ENCODE data around the gene LIMS2.
A peak's percentile ranks its signal among the peaks of the same experiment; 100 is the strongest.

LIMS2 gene

DNA sequence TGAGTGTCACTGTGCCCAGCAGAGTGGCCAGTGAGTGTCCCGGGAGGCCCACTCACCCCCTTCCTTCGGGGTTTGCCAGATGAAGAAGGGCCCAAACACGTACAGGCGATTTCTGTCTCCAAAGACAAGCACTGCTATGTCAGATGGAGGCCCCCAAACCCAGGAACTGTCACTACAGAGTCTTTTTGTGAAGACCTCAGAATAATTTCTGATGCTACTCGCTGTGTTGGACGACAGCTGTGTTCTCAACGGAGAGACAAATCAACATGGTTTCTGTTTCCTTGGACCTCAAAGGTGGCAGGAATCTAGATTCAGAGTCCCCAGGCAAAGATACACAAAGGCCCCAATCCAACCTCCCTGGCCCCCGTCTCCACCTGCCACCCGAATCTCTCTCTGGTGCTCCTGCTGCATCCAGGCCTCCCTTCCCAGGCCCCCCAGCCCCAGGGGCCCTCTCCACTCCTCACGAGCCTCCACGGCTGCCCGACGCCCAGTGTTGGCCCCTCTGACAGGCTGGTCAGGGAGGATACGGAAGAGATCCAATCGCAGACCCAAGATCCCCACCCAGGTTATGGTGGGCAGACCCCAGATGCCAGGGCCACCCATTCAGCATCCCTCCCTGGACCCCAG is 31.8 kb downstream of the LIMS2 start:
- Histone ChIP-seq H3K9ac (ENCODE audit: low read depth, low read length) (no peak overlapping the region), H3K36me3 (ENCODE audit: insufficient read depth, low read length) (no peaks in the 10 kb centered on the region), H3K4me1 (ENCODE audit: insufficient read depth, low read length) (no peaks in the 10 kb centered on the region), H3K9me3 (ENCODE audit: control insufficient read depth, insufficient read depth, low read length) (no peaks in the 10 kb centered on the region)

- no peaks in the 10 kb centered on the region; the same call in 1 of the 2 replicates for H3K4me1 ChIP-seq (ENCODE audit: insufficient read depth, low read length)
- H3K36me3 ChIP-seq (ENCODE audit: insufficient read depth, low read length): no peaks in the 10 kb centered on the region
- H3K9ac ChIP-seq (ENCODE audit: low read depth, low read length): no peak overlapping the region
- no peaks in the 10 kb centered on the region for H3K9me3 ChIP-seq (ENCODE audit: control insufficient read depth, insufficient read depth, low read length)
Measured at GRCh38 chr2:127642706-127643438, 32.5 kb downstream of the LIMS2 start.

GRCh38 chr2:127641846-127642507 is 33.4 kb downstream of the LIMS2 start:
- Histone ChIP-seq H3K9ac (ENCODE audit: low read depth, low read length) (no peak overlapping the region), H3K36me3 (ENCODE audit: insufficient read depth, low read length) (no peaks in the 10 kb centered on the region), H3K4me1 (ENCODE audit: insufficient read depth, low read length) (peaks cover 6% of the 10 kb centered on the region; the same call in 1 of the 2 replicates), H3K9me3 (ENCODE audit: control insufficient read depth, insufficient read depth, low read length) (no peaks in the 10 kb centered on the region)

GRCh38 chr2:127641133-127641532 is 34.2 kb downstream of the LIMS2 start:
- H3K9me3 ChIP-seq (ENCODE audit: control insufficient read depth, insufficient read depth, low read length): no peaks in the 10 kb centered on the region
- peaks cover 9% of the 10 kb centered on the region; the same call in 1 of the 2 replicates for H3K4me1 ChIP-seq (ENCODE audit: insufficient read depth, low read length)
- H3K36me3 ChIP-seq (ENCODE audit: insufficient read depth, low read length): no peaks in the 10 kb centered on the region
- H3K9ac ChIP-seq (ENCODE audit: low read depth, low read length): no peak overlapping the region

GRCh38 chr2:127640082-127641072 is 35.0 kb downstream of the LIMS2 start:
- no peaks in the 10 kb centered on the region for H3K36me3 ChIP-seq (ENCODE audit: insufficient read depth, low read length)
- H3K9ac ChIP-seq (ENCODE audit: low read depth, low read length): no peak overlapping the region
- H3K9me3 ChIP-seq (ENCODE audit: control insufficient read depth, insufficient read depth, low read length): no peaks in the 10 kb centered on the region
- peaks cover 9% of the 10 kb centered on the region; the same call in 1 of the 2 replicates for H3K4me1 ChIP-seq (ENCODE audit: insufficient read depth, low read length)

GRCh38 chr2:127639111-127639474 is 36.2 kb downstream of the LIMS2 start:
- Histone ChIP-seq H3K36me3 (ENCODE audit: insufficient read depth, low read length) (no peaks in the 10 kb centered on the region), H3K4me1 (ENCODE audit: insufficient read depth, low read length) (peaks cover 9% of the 10 kb centered on the region; the same call in 1 of the 2 replicates), H3K9me3 (ENCODE audit: control insufficient read depth, insufficient read depth, low read length) (no peaks in the 10 kb centered on the region), H3K9ac (ENCODE audit: low read depth, low read length) (no peak overlapping the region)

DNA sequence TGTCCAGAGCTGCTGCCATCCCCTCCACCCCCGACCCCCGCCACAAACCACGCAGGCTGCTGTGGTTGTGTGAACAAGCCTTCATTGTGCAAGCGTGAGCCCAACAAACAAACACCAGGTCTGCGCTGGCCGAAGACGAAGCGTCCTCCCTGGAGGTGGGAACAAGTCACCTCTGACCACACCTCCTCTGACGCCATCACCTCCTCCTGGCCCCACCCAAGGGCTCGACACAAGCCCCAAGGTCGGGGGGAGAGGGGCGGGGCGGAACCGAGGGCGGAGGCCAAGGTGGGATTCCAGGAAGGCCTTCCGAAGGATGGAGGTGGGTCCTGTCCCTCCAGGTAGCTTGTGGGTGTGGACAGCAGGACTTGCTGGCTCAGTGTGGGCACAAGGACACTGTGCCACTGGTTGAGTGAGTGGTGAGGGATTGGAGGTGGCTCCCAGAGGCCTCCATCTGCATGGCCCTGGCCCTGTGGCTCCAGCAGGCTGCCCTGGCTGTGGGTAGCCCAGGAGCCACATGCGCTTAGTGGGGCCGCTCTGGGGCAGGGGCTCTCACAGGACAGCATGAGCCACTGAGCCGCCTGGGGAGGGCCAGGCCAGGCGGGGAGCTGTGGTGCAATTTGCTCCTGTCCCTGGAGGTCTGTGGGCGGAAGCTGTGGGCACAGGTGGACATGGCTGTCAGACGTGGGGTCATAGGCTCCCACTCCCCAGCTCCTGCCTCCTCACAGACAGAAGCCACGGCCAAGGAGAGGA is 36.8 kb downstream of the LIMS2 start:
- H3K4me1 ChIP-seq (ENCODE audit: insufficient read depth, low read length): peaks cover 9% of the 10 kb centered on the region; the same call in 1 of the 2 replicates
- H3K36me3 ChIP-seq (ENCODE audit: insufficient read depth, low read length): no peaks in the 10 kb centered on the region
- H3K9ac ChIP-seq (ENCODE audit: low read depth, low read length): peak overlapping the region; percentile 28; the same call in 1 of the 2 replicates
- no peaks in the 10 kb centered on the region for H3K9me3 ChIP-seq (ENCODE audit: control insufficient read depth, insufficient read depth, low read length)

DNA sequence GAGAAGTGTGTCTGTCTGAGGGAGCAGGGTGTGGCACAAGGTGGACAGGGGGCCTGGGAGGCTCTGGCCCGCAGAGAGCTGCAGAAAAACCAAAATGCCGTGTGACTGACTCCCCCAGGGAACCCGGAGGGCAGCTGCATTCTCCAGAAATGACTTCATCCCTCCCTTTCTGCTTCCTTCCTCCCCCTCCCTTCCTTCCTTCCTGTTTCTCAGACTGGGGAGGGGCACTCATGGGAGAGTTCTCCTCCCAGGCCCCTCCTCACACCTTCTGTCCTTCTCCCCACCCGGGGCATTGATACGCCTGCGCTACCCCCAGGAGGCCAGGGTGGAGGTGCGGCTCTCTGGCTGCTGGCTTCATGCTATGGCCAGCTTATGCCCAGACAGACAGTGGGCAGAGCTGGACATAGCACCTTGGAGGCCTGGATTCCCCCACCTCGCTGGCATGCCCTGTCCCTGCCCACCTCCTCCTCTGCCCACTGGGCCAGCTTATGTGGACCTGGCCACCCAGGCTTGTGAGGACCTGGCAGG is 37.5 kb downstream of the LIMS2 start:
- H3K9ac ChIP-seq (ENCODE audit: low read depth, low read length): peak overlapping the region; percentile 28; the same call in 1 of the 2 replicates
- H3K9me3 ChIP-seq (ENCODE audit: control insufficient read depth, insufficient read depth, low read length): no peaks in the 10 kb centered on the region

GRCh38 chr2:127637236-127637630 is 38.1 kb downstream of the LIMS2 start:
- no peaks in the 10 kb centered on the region for H3K9me3 ChIP-seq (ENCODE audit: control insufficient read depth, insufficient read depth, low read length)
- H3K4me1 ChIP-seq (ENCODE audit: insufficient read depth, low read length): peaks cover 9% of the 10 kb centered on the region; the same call in 1 of the 2 replicates
- H3K36me3 ChIP-seq (ENCODE audit: insufficient read depth, low read length): no peaks in the 10 kb centered on the region
- peak overlapping the region; percentile 25; the same call in 1 of the 2 replicates for H3K9ac ChIP-seq (ENCODE audit: low read depth, low read length)

More for the DNA sequence above, 37.5 kb downstream of the LIMS2 start:
- Histone ChIP-seq H3K36me3 (ENCODE audit: insufficient read depth, low read length) (no peaks in the 10 kb centered on the region), H3K4me1 (ENCODE audit: insufficient read depth, low read length) (peaks cover 9% of the 10 kb centered on the region; the same call in 1 of the 2 replicates)

GRCh38 chr2:127636248-127637235 is 38.8 kb downstream of the LIMS2 start:
- no peaks in the 10 kb centered on the region for H3K9me3 ChIP-seq (ENCODE audit: control insufficient read depth, insufficient read depth, low read length)
- H3K4me1 ChIP-seq (ENCODE audit: insufficient read depth, low read length): peaks cover 9% of the 10 kb centered on the region; the same call in 1 of the 2 replicates
- H3K9ac ChIP-seq (ENCODE audit: low read depth, low read length): no peak overlapping the region
- H3K36me3 ChIP-seq (ENCODE audit: insufficient read depth, low read length): no peaks in the 10 kb centered on the region

DNA sequence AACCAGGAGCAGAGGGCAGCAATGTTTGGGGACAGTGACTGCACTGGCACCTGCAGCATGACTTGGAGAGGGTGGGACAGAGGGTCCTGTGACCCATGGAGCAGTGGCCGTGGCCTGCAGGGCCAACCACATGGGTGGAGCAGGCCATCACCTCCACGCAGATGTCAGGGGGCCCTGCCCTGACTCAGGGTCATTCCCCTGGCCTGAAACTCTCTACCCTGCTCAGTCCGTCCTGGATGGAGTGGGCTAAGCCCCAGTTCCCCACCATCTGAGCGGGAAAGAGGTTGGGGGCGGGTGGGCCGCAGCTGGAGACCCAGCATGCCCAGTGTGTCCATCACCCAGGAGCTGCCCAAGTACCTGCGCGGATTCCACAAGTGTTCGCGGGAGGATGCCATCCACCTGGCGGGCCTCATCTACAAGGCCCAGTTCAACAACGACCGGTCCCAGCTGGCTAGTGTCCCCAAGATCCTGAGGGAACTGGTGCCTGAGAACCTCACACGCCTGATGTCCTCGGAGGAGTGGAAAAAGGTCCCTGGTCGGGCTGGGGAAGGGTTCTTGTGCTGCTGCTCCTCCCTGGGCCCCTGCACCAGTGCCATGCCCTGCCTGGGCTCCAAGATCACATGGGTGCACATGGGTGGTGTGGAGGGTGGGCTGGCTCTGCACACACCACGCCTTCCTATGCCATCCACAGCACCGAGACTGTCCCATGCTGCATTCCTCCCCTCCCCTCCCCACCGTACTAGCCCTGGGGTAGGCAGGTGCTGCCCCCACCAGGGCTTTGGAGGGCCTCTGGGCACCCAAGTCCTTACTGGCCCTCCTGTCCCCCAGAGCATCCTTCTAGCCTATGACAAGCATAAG is 39.7 kb downstream of the LIMS2 start:
- no peaks in the 10 kb centered on the region for H3K9me3 ChIP-seq (ENCODE audit: control insufficient read depth, insufficient read depth, low read length)
- H3K36me3 ChIP-seq (ENCODE audit: insufficient read depth, low read length): no peaks in the 10 kb centered on the region
- no peak overlapping the region for H3K9ac ChIP-seq (ENCODE audit: low read depth, low read length)
- H3K4me1 ChIP-seq (ENCODE audit: insufficient read depth, low read length): peaks cover 9% of the 10 kb centered on the region; the same call in 1 of the 2 replicates
